Smooth muscle cell (in vitro differentiated cells): Measurements from ENCODE around the gene GPRIN3. TPM values are rescaled to one million over a fixed set of nuclear protein-coding genes. Genes with fewer than 3 reads are reported as not detected.

ENCODE experiments used
- DNase-seq: peaks from one replicate; lab custom pipeline; 2025; ENCODE audit not compliant: unreplicated experiment; lab: John Stamatoyannopoulos, UW
- H2AFZ ChIP-seq: fragments of 200-600 bp; sonication (generic); 2 replicates; pipeline ENCODE4 v1.6.0; 2016; ENCODE audit warnings: antibody characterized with exemption, low read depth, mild to moderate bottlenecking
- H3F3A ChIP-seq: fragments of 200-600 bp; sonication (generic); 2 replicates; pipeline ENCODE4 v1.6.0; 2017; ENCODE audit warnings: antibody characterized with exemption, low read depth
- H3K27ac ChIP-seq: fragments of 200-600 bp; sonication (generic); 2 replicates; pipeline ENCODE4 v1.5.1; 2016; ENCODE audit warnings: low read depth, mild to moderate bottlenecking
- H3K27me3 ChIP-seq: fragments of 200-600 bp; sonication (generic); 2 replicates; pipeline ENCODE4 v1.6.1; 2016; ENCODE audit warnings: low read depth, mild to moderate bottlenecking
- H3K36me3 ChIP-seq: fragments of 200-600 bp; sonication (generic); 2 replicates; pipeline ENCODE4 v1.5.1; 2016; ENCODE audit warnings: low read depth
- H3K4me1 ChIP-seq: fragments of 200-600 bp; sonication (generic); 2 replicates; pipeline ENCODE4 v1.5.1; 2016; ENCODE audit warnings: low read depth
- H3K4me2 ChIP-seq: fragments of 200-600 bp; sonication (generic); 2 replicates; pipeline ENCODE4 v1.6.0; 2016; ENCODE audit warnings: mild to moderate bottlenecking
- H3K4me3 ChIP-seq: fragments of 200-600 bp; sonication (generic); 2 replicates; pipeline ENCODE4 v1.5.1; 2016; ENCODE audit warnings: mild to moderate bottlenecking
- H3K79me2 ChIP-seq: fragments of 200-600 bp; sonication (generic); 2 replicates; pipeline ENCODE4 v1.6.0; 2016; ENCODE audit warnings: low read depth, mild to moderate bottlenecking
- H3K9ac ChIP-seq: fragments of 200-600 bp; sonication (generic); 2 replicates; pipeline ENCODE4 v1.6.0; 2016; ENCODE audit warnings: low read depth
- H3K9me3 ChIP-seq: fragments of 200-600 bp; sonication (generic); replicated peaks from 2 replicates; pipeline ENCODE4 v1.5.1; 2016; ENCODE audit warnings: low read depth
- H4K20me1 ChIP-seq: fragments of 200-600 bp; sonication (generic); 2 replicates; pipeline ENCODE4 v1.6.0; 2016; ENCODE audit warnings: low read depth
- CTCF ChIP-seq: fragments of 200-600 bp; sonication (generic); IDR thresholded peaks from 2 replicates; pipeline ENCODE4 v1.5.1; 2017; ENCODE audit warnings: borderline replicate concordance, mild to moderate bottlenecking, antibody characterized with exemption; ENCODE audit not compliant: insufficient read depth, poor library complexity, severe bottlenecking
- WGBS: methylation state at CpG from one replicate; pipeline ENCODE4 v1.1.7; 2016; ENCODE audit warnings: low lambda C conversion rate; 5-methylcytosine and 5-hydroxymethylcytosine counted together
- polyA plus RNA-seq: library from polyadenylated mRNA; unstranded; fragments of >200 nt; fragmentation: Nextera tagmentation; extraction: Ambion mirVana; gene quantifications from 2 replicates; pipeline ENCODE4 v1.2.1, GENCODE V29; 2016
- total RNA-seq: library from RNA; depleted of rRNA; stranded (reverse); fragments of >200 nt; gene quantifications from 2 replicates; pipeline ENCODE4 v1.2.3, GENCODE V29; 2014

Gene GPRIN3
- total and polyA plus RNA-seq, 2 experiments from 2014 or later = 0.47 to 1.8 TPM

- WGBS = 97% methylated on average over 3 of the region's 3 CpGs
- H3K9me3 ChIP-seq = no peaks in the 10 kb centered on the region
- no peak overlapping the region for H3K27ac ChIP-seq
- no peaks in the 10 kb centered on the region for H3K4me1 ChIP-seq
- no peak overlapping the region for H3K4me2 ChIP-seq
- H3K27me3 ChIP-seq = no peaks in the 10 kb centered on the region
- DNase-seq = no peak
- H3K9ac ChIP-seq = no peak overlapping the region
- H4K20me1 ChIP-seq = no peaks in the 10 kb centered on the region
- H3K4me3 ChIP-seq = no peak overlapping the region
- no peak for TF ChIP-seq CTCF
- H3K36me3 ChIP-seq = no peaks in the 10 kb centered on the region
- H2AFZ ChIP-seq = no peak overlapping the region
- H3K79me2 ChIP-seq = no peaks in the 10 kb centered on the region
- H3F3A ChIP-seq = no peaks in the 10 kb centered on the region
Measured at GRCh38 chr4:89284828-89285227, 22.8 kb downstream of the GPRIN3 start.

- H3K4me2 ChIP-seq = no peak overlapping the region
- H3K27me3 ChIP-seq = no peaks in the 10 kb centered on the region
- no peak for DNase-seq
- no peak overlapping the region for H2AFZ ChIP-seq
- no peak for TF ChIP-seq CTCF
- no peak overlapping the region for H3K4me3 ChIP-seq
- H3K4me1 ChIP-seq = no peaks in the 10 kb centered on the region
- H3K79me2 ChIP-seq = no peaks in the 10 kb centered on the region
- H3K36me3 ChIP-seq = no peaks in the 10 kb centered on the region
- H3K27ac ChIP-seq = no peak overlapping the region
- 87% methylated on average over 2 of the region's 2 CpGs for WGBS
- no peaks in the 10 kb centered on the region for H4K20me1 ChIP-seq
- H3K9me3 ChIP-seq = no peaks in the 10 kb centered on the region
- no peaks in the 10 kb centered on the region for H3F3A ChIP-seq
- H3K9ac ChIP-seq = no peak overlapping the region
Measured at GRCh38 chr4:89284020-89284424, 23.6 kb downstream of the GPRIN3 start.

- WGBS = 82% methylated on average over 5 of the region's 5 CpGs
- H3K36me3 ChIP-seq = no peaks in the 10 kb centered on the region
- no peaks in the 10 kb centered on the region for H3K9me3 ChIP-seq
- H3K27ac ChIP-seq = peak overlapping the region; percentile 68
- H4K20me1 ChIP-seq = no peaks in the 10 kb centered on the region
- DNase-seq = no peak
- H2AFZ ChIP-seq = no peak overlapping the region
- H3K4me1 ChIP-seq = no peaks in the 10 kb centered on the region
- H3K9ac ChIP-seq = no peak overlapping the region
- no peak overlapping the region for H3K4me2 ChIP-seq
- TF ChIP-seq CTCF = no peak
- H3K79me2 ChIP-seq = no peaks in the 10 kb centered on the region
- H3K27me3 ChIP-seq = no peaks in the 10 kb centered on the region
- no peak overlapping the region for H3K4me3 ChIP-seq
- H3F3A ChIP-seq = no peaks in the 10 kb centered on the region
Measured at GRCh38 chr4:89283226-89284009, 24.2 kb downstream of the GPRIN3 start.

- Histone ChIP-seq H3K79me2 (no peaks in the 10 kb centered on the region), H4K20me1 (no peaks in the 10 kb centered on the region), H3K27me3 (no peaks in the 10 kb centered on the region), H3K9me3 (no peaks in the 10 kb centered on the region), H3K4me1 (no peaks in the 10 kb centered on the region), H3K36me3 (no peaks in the 10 kb centered on the region), H2AFZ (no peak overlapping the region), H3F3A (no peaks in the 10 kb centered on the region), H3K4me3 (no peak overlapping the region), H3K4me2 (no peak overlapping the region), H3K27ac (no peak overlapping the region), H3K9ac (no peak overlapping the region)
- 64% methylated on average over 4 of the region's 4 CpGs for WGBS
- no peak for DNase-seq
- no peak for TF ChIP-seq CTCF
Measured at GRCh38 chr4:89279385-89279784, 28.2 kb downstream of the GPRIN3 start.
